ENCODE data around the gene CDR2. TPM values are rescaled to one million over a fixed set of nuclear protein-coding genes. Genes with fewer than 3 reads are reported as not detected.

The CDR2 gene
- total RNA-seq, 1 donor from 2014 or later, result 42.9 TPM

GRCh38 chr16:22300427-22301071 lies 73.9 kb downstream of the CDR2 start:
- peaks cover 63% of the 10 kb centered on the region for H3K36me3 Mint-ChIP-seq (ENCODE audit: low read depth)
- peak overlapping the region; percentile 9 for H3K4me3 Mint-ChIP-seq (ENCODE audit: low read depth)
- H3K4me1 Mint-ChIP-seq (ENCODE audit: low read depth), result peaks cover 26% of the 10 kb centered on the region
- no peaks in the 10 kb centered on the region for H3K9me3 Mint-ChIP-seq
- no peaks in the 10 kb centered on the region for H3K27me3 Mint-ChIP-seq (ENCODE audit: low read depth)
- DNase-seq (ENCODE audit: low spot score), result peak; percentile 45
- intact Hi-C loops (cut with micrococcal nuclease), result no loop called here
- peak overlapping the region; percentile 24 for H3K27ac Mint-ChIP-seq

- DNase-seq (ENCODE audit: low spot score), result no peak
- peaks cover 26% of the 10 kb centered on the region for H3K4me1 Mint-ChIP-seq (ENCODE audit: low read depth)
- intact Hi-C loops (cut with micrococcal nuclease), result loop anchor here (5.0 to 10.0 kb wide), 2 partner anchors 292 to 1646 kb away; partner anchors contain the start of gene MOSMO
- no peaks in the 10 kb centered on the region for H3K9me3 Mint-ChIP-seq
- peaks cover 49% of the 10 kb centered on the region for H3K36me3 Mint-ChIP-seq (ENCODE audit: low read depth)
- peak overlapping the region; percentile 92 for H3K4me3 Mint-ChIP-seq (ENCODE audit: low read depth)
- H3K27me3 Mint-ChIP-seq (ENCODE audit: low read depth), result no peaks in the 10 kb centered on the region
- peak overlapping the region; percentile 98 for H3K27ac Mint-ChIP-seq
These were observed 75.4 kb downstream of the CDR2 start for GRCh38 chr16:22299036-22299435.

- Mint-ChIP-seq H3K4me1 (ENCODE audit: low read depth) (peaks cover 26% of the 10 kb centered on the region), H3K27me3 (ENCODE audit: low read depth) (no peaks in the 10 kb centered on the region), H3K4me3 (ENCODE audit: low read depth) (peak overlapping the region; percentile 92), H3K9me3 (no peaks in the 10 kb centered on the region), H3K36me3 (ENCODE audit: low read depth) (peaks cover 43% of the 10 kb centered on the region), H3K27ac (peak overlapping the region; percentile 98)
- intact Hi-C loops (cut with micrococcal nuclease), result loop anchor here (1.0 to 10.0 kb wide), 7 partner anchors 57 to 1647 kb away; partner anchors contain the start of genes EEF2K, MOSMO and UQCRC2
- DNase-seq (ENCODE audit: low spot score), result peak; percentile 76
These were observed 76.3 kb downstream of the CDR2 start for GRCh38 chr16:22297871-22298733.

GRCh38 chr16:22297114-22297870 lies 77.1 kb downstream of the CDR2 start, which contains the start of gene POLR3E:
Gene POLR3E (plus strand): TSS chr16:22297409. CDS start chr16:22302969, 5,560 bp downstream.
- Mint-ChIP-seq H3K4me1 (ENCODE audit: low read depth) (peaks cover 26% of the 10 kb centered on the region), H3K27ac (peak within 1 kb of the TSS; percentile 98), H3K4me3 (ENCODE audit: low read depth) (peak within 1 kb of the TSS; percentile 92), H3K27me3 (ENCODE audit: low read depth) (no peaks in the 10 kb centered on the region), H3K9me3 (no peaks in the 10 kb centered on the region), H3K36me3 (ENCODE audit: low read depth) (peaks cover 35% of the 10 kb centered on the region)
- intact Hi-C loops (cut with micrococcal nuclease), result loop anchor here (1.0 to 10.0 kb wide), 7 partner anchors 56 to 1648 kb away; partner anchors contain the start of genes EEF2K, MOSMO and UQCRC2
- peak; percentile 100 for DNase-seq (ENCODE audit: low spot score)

- intact Hi-C loops (cut with micrococcal nuclease), result loop anchor here (1.0 to 10.0 kb wide), 7 partner anchors 56 to 1648 kb away; partner anchors contain the start of genes EEF2K, MOSMO and UQCRC2
- Mint-ChIP-seq H3K27me3 (ENCODE audit: low read depth) (no peaks in the 10 kb centered on the region), H3K4me1 (ENCODE audit: low read depth) (peaks cover 27% of the 10 kb centered on the region), H3K4me3 (ENCODE audit: low read depth) (peak overlapping the region; percentile 92), H3K27ac (peak overlapping the region; percentile 98), H3K36me3 (ENCODE audit: low read depth) (peaks cover 31% of the 10 kb centered on the region), H3K9me3 (no peaks in the 10 kb centered on the region)
- DNase-seq (ENCODE audit: low spot score), result no peak
These were observed 78.0 kb downstream of the CDR2 start for GRCh38 chr16:22296225-22297113.

Other genes starting within 250 kb of the CDR2 start
- gene SDR42E2, start 212.1 kb downstream of the CDR2 start, total RNA-seq, result 0.09 TPM in 1 of 2 replicates, not detected in the other
- gene EEF2K, start 168.3 kb downstream of the CDR2 start, total RNA-seq, result 40.4 and 41.0 TPM in 2 replicates
- 100 and 106 TPM in 2 replicates for gene POLR3E, start 77.2 kb downstream of the CDR2 start, total RNA-seq
- 326 and 336 TPM in 2 replicates for gene NPIPB5, start 136.3 kb upstream of the CDR2 start, total RNA-seq

Measured in activated T-helper 2 cell treated with anti-CD3 and anti-CD28 coated beads, Interferon-gamma antibody, Interleukin-2, Interleukin-4, amounts not matched to agents 10 μg/mL and 5 μg/mL and 100 μg/mL, durations not matched to agents 14 hours and 24 hours and 36 hours (primary cell).